ENCODE measurements around the gene GAB2. TPM values are rescaled to one million over a fixed set of nuclear protein-coding genes. Genes with fewer than 3 reads are reported as not detected.

GAB2 gene
- total and polyA plus RNA-seq, 2 of the 13 experiments (the other 11 are each of a cell fraction or from before 2014, with no cell fraction given): 4.1 to 8.6 TPM

GRCh38 chr11:78290293-78291176 lies 127.1 kb downstream of the GAB2 start (continued):
- peak; percentile 78 for TF ChIP-seq KMT2B (CRISPR knock-in tag; IDR thresholded peaks at IDR 0.05)
- TF ChIP-seq RARA (CRISPR knock-in tag; IDR thresholded peaks at IDR 0.05): peak; percentile 95
- no peak for TF ChIP-seq GTF3A (CRISPR knock-in tag; conservative IDR thresholded peaks at IDR 0.05)
- peak; percentile 91 for TF ChIP-seq PHF21A (CRISPR knock-in tag; IDR thresholded peaks at IDR 0.05)
- TF ChIP-seq, protein P1, sequence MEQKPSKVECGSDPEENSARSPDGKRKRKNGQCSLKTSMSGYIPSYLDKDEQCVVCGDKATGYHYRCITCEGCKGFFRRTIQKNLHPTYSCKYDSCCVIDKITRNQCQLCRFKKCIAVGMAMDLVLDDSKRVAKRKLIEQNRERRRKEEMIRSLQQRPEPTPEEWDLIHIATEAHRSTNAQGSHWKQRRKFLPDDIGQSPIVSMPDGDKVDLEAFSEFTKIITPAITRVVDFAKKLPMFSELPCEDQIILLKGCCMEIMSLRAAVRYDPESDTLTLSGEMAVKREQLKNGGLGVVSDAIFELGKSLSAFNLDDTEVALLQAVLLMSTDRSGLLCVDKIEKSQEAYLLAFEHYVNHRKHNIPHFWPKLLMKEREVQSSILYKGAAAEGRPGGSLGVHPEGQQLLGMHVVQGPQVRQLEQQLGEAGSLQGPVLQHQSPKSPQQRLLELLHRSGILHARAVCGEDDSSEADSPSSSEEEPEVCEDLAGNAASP (CRISPR knock-in tag; IDR thresholded peaks at IDR 0.05; ENCODE audit: borderline replicate concordance): peak; percentile 92
- no peak for TF ChIP-seq HMGXB4 (CRISPR knock-in tag; IDR thresholded peaks at IDR 0.05; ENCODE audit: borderline replicate concordance in 1 of 2, low read depth in 1 of 2)
- no peak for TF ChIP-seq RELA (CRISPR knock-in tag; IDR thresholded peaks at IDR 0.05)
- TF ChIP-seq ARNT2 (CRISPR knock-in tag; IDR thresholded peaks at IDR 0.05; ENCODE audit: low read depth): peak; percentile 59; the same call in 1 of the 2 replicates
- TF ChIP-seq ZNF652 (CRISPR knock-in tag; IDR thresholded peaks at IDR 0.05; ENCODE audit: borderline replicate concordance, low read depth): peak; percentile 42; the same call in 1 of the 2 replicates
- TF ChIP-seq NR2F2 (IDR thresholded peaks at IDR 0.05; ENCODE audit: borderline replicate concordance, low read depth): peak; percentile 93
- TF ChIP-seq ZNF772 (CRISPR knock-in tag; IDR thresholded peaks at IDR 0.05): peak; percentile 50; the same call in 1 of the 2 replicates
- no peak for TF ChIP-seq SNAPC4 (CRISPR knock-in tag; IDR thresholded peaks at IDR 0.05)
- TF ChIP-seq NR2C2 (CRISPR knock-in tag; IDR thresholded peaks at IDR 0.05; ENCODE audit: borderline replicate concordance): peak; percentile 91
- no peak for TF ChIP-seq ZNF260 (CRISPR knock-in tag; IDR thresholded peaks at IDR 0.05; ENCODE audit: borderline replicate concordance, low read depth)
- TF ChIP-seq, protein P2, sequence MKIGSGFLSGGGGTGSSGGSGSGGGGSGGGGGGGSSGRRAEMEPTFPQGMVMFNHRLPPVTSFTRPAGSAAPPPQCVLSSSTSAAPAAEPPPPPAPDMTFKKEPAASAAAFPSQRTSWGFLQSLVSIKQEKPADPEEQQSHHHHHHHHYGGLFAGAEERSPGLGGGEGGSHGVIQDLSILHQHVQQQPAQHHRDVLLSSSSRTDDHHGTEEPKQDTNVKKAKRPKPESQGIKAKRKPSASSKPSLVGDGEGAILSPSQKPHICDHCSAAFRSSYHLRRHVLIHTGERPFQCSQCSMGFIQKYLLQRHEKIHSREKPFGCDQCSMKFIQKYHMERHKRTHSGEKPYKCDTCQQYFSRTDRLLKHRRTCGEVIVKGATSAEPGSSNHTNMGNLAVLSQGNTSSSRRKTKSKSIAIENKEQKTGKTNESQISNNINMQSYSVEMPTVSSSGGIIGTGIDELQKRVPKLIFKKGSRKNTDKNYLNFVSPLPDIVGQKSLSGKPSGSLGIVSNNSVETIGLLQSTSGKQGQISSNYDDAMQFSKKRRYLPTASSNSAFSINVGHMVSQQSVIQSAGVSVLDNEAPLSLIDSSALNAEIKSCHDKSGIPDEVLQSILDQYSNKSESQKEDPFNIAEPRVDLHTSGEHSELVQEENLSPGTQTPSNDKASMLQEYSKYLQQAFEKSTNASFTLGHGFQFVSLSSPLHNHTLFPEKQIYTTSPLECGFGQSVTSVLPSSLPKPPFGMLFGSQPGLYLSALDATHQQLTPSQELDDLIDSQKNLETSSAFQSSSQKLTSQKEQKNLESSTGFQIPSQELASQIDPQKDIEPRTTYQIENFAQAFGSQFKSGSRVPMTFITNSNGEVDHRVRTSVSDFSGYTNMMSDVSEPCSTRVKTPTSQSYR (CRISPR knock-in tag; IDR thresholded peaks at IDR 0.05; ENCODE audit: borderline replicate concordance): peak; percentile 78; the same call in 1 of the 2 replicates
- TF ChIP-seq ZZZ3 (CRISPR knock-in tag; IDR thresholded peaks at IDR 0.05; ENCODE audit: borderline replicate concordance): 0 out of 2 replicates have a peak, but pooled peaks have one; percentile 31
